ENCODE results near the gene RBP2. TPM values are rescaled to one million over a fixed set of nuclear protein-coding genes. Genes with fewer than 3 reads are reported as not detected.

The RBP2 gene
- total RNA-seq, 4 donors from 2014 or later = 3.4 TPM; not detected in 3

DNA sequence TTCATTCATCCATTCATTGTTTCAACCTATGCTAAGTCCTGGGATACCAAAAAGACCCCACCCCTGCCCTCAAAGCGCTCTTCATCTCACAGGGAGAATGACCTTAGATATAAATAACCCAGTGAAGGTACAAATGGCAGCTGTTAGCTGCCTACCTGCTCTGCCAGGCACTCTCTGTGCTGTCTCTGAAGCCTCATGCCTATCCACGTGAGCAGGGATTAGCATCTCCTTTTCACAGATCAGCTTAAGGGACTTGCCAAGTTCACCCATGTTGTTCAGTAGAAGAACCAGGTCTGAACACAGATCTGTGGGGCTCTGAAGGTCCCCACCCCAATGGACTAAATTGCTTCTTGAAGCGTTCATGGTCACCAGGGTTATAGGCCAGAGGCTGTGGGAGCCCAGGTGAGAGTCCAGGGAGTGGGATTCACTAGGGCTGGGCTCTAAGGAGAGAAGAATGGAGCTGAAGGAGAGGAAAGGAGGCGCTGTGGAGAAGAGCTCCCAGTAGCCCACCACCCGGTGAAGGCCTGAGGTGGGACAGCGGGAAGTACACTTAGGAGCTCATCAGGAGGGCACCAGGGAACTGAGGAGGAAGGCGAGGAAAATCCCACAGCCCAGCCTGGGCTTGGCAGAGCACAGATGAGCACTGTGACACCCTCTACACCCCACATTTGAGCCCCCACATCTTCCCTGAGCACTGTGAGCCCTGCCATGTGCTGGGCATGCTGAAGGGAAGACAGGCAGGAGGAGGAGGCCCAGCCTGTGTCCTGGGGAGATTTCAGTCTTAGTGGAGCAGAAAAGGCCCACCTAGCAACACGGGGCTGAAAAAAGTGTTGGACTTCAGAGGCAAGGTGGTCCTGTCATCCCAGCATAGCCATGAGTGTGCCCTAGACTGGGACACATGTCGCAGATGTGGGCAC lies 42.9 kb upstream of the RBP2 start:
- intact Hi-C loops (cut with DNase I; ENCODE audit: low total_unique reads) = no loop called here
- Histone ChIP-seq H3K9me3 (no peaks in the 10 kb centered on the region), H3K36me3 (no peaks in the 10 kb centered on the region), H3K4me3 (no peak overlapping the region), H3K4me1 (no peaks in the 10 kb centered on the region), H3K27ac (no peak overlapping the region), H3K27me3 (no peaks in the 10 kb centered on the region)
- WGBS, 2 donors (ENCODE audit: low coverage in 1 of 2) = 95 to 100% methylated on average over 2 to 9 of the region's 9 CpGs
- TF ChIP-seq POLR2AphosphoS5 (IDR thresholded peaks at IDR 0.05) = no peak
- TF ChIP-seq EP300 (IDR thresholded peaks at IDR 0.05; ENCODE audit: low read depth) = no peak
- TF ChIP-seq, protein P1, sequence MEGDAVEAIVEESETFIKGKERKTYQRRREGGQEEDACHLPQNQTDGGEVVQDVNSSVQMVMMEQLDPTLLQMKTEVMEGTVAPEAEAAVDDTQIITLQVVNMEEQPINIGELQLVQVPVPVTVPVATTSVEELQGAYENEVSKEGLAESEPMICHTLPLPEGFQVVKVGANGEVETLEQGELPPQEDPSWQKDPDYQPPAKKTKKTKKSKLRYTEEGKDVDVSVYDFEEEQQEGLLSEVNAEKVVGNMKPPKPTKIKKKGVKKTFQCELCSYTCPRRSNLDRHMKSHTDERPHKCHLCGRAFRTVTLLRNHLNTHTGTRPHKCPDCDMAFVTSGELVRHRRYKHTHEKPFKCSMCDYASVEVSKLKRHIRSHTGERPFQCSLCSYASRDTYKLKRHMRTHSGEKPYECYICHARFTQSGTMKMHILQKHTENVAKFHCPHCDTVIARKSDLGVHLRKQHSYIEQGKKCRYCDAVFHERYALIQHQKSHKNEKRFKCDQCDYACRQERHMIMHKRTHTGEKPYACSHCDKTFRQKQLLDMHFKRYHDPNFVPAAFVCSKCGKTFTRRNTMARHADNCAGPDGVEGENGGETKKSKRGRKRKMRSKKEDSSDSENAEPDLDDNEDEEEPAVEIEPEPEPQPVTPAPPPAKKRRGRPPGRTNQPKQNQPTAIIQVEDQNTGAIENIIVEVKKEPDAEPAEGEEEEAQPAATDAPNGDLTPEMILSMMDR (IDR thresholded peaks at IDR 0.05) = no peak
- TF ChIP-seq POLR2A (IDR thresholded peaks at IDR 0.05) = no peak
- DNase-seq = no peak
- in situ Hi-C loops (cut with MboI; ENCODE audit: low pct_ligation_motif_present in 1 of 4, low pct_unique_long_range_greater_than_20kb in 1 of 4, low sequenced_read_pairs in 3 of 4) = no loop called here

DNA sequence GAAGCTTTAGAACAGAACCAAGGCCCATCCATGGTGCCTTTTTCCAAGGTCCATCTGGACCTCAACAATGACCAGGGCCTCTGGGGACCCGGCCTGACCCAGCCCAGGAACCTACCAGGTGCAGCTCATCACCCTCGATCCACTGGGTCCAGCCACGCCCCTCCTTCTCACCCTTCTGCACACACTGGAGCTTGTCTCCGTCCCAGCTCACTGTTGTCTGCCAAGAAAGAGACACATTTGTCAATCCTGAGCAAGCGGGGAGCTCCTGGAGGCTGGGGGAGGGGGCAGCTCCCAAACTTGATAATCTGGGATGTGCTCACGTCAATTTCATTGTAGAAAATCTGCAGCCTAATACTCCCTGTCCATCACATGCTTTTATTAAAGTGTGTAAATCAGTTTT lies 42.0 kb upstream of the RBP2 start:
- intact Hi-C loops (cut with DNase I; ENCODE audit: low total_unique reads) = no loop called here
- in situ Hi-C loops (cut with MboI; ENCODE audit: low pct_ligation_motif_present in 1 of 4, low pct_unique_long_range_greater_than_20kb in 1 of 4, low sequenced_read_pairs in 3 of 4) = no loop called here
- Histone ChIP-seq H3K27ac (no peak overlapping the region), H3K27me3 (no peaks in the 10 kb centered on the region), H3K4me1 (no peaks in the 10 kb centered on the region), H3K4me3 (no peak overlapping the region), H3K36me3 (no peaks in the 10 kb centered on the region), H3K9me3 (no peaks in the 10 kb centered on the region)
- TF ChIP-seq POLR2AphosphoS5 (IDR thresholded peaks at IDR 0.05) (no peak), POLR2A (IDR thresholded peaks at IDR 0.05) (no peak), EP300 (IDR thresholded peaks at IDR 0.05; ENCODE audit: low read depth) (no peak)
- TF ChIP-seq, protein P1 (IDR thresholded peaks at IDR 0.05) = no peak
- DNase-seq = no peak
- WGBS, 2 donors (ENCODE audit: low coverage in 1 of 2) = 77% methylated on average over 6 of the region's 6 CpGs; no CpG with 5 or more reads in 1 of the 2 donors

DNA sequence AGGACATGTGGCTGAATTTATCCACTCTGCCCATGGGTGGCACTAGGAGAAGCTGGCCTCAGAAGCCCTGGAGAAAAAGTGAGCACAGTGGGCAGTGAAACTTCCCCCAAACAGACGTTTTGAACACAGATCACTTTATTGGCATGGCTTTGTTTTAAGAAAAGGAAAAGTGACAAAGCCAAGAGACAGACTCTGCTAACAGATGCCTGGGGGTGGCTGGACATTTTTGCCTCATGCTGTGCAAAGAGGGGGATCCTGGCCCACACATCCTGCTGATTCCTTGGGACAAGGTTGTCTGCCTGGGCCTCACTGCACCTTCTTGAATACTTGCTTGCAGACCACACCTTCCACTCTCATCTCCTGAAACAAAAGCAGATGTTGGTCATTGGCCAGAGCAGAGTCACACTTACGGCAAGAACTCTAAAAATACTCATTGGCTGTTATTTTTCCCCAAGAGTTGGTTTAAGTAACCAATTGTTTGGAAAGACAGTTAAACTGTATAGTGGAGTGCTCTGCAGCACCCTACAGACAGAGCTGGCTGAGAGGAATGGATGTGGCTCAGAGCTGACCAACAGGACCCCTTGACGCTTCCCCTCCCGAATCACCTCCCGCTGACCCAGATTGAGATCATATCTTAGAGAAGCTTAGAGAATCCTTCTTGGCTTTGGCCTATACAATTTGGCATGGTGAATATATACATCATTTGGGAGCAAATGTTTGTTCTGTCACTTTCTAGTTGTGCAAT lies 41.2 kb upstream of the RBP2 start:
- TF ChIP-seq POLR2A (IDR thresholded peaks at IDR 0.05) = no peak
- no peak for TF ChIP-seq EP300 (IDR thresholded peaks at IDR 0.05; ENCODE audit: low read depth)
- no peak for TF ChIP-seq POLR2AphosphoS5 (IDR thresholded peaks at IDR 0.05)
- TF ChIP-seq, protein P1 (IDR thresholded peaks at IDR 0.05) = no peak
- in situ Hi-C loops (cut with MboI; ENCODE audit: low pct_ligation_motif_present in 1 of 4, low pct_unique_long_range_greater_than_20kb in 1 of 4, low sequenced_read_pairs in 3 of 4) = no loop called here
- Histone ChIP-seq H3K27ac (no peak overlapping the region), H3K9me3 (no peaks in the 10 kb centered on the region), H3K4me3 (no peak overlapping the region), H3K27me3 (no peaks in the 10 kb centered on the region), H3K36me3 (no peaks in the 10 kb centered on the region), H3K4me1 (no peaks in the 10 kb centered on the region)
- WGBS, 2 donors (ENCODE audit: low coverage in 1 of 2) = 81 to 83% methylated on average over 3 to 5 of the region's 5 CpGs
- intact Hi-C loops (cut with DNase I; ENCODE audit: low total_unique reads) = no loop called here
- no peak for DNase-seq

DNA sequence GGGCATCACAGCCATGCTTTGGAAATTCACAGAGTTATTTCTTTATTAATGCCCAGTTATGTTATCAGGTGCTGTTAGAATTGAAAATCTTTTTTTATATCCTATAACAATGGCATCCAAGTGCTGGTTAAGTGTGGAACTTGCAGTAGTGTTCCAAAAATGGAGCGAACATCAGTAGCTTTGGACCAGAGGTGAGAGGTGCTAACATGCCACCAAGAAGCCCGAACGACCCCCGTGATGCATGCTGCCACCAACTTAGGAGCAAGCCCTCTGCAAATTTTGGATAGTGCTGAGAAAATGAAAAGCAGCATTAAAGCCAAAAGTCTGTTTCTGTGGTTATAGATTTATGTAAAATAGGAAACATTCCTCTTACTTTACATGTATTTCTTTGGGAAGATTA lies 38.4 kb upstream of the RBP2 start:
- no peak overlapping the region for H3K27ac ChIP-seq
- no peaks in the 10 kb centered on the region for H3K4me1 ChIP-seq
- TF ChIP-seq, protein P1 (IDR thresholded peaks at IDR 0.05) = no peak
- TF ChIP-seq POLR2A (IDR thresholded peaks at IDR 0.05) (no peak), POLR2AphosphoS5 (IDR thresholded peaks at IDR 0.05) (no peak), EP300 (IDR thresholded peaks at IDR 0.05; ENCODE audit: low read depth) (no peak)
- DNase-seq = no peak
- intact Hi-C loops (cut with DNase I; ENCODE audit: low total_unique reads) = no loop called here
- H3K27me3 ChIP-seq = no peaks in the 10 kb centered on the region
- H3K36me3 ChIP-seq = no peaks in the 10 kb centered on the region
- in situ Hi-C loops (cut with MboI; ENCODE audit: low pct_ligation_motif_present in 1 of 4, low pct_unique_long_range_greater_than_20kb in 1 of 4, low sequenced_read_pairs in 3 of 4) = no loop called here
- 92 to 100% methylated on average over 1 to 4 of the region's 4 CpGs for WGBS, 2 donors (ENCODE audit: low coverage in 1 of 2)
- H3K4me3 ChIP-seq = no peak overlapping the region
- no peaks in the 10 kb centered on the region for H3K9me3 ChIP-seq
